ENCODE data around the gene FOXP1.

DNA sequence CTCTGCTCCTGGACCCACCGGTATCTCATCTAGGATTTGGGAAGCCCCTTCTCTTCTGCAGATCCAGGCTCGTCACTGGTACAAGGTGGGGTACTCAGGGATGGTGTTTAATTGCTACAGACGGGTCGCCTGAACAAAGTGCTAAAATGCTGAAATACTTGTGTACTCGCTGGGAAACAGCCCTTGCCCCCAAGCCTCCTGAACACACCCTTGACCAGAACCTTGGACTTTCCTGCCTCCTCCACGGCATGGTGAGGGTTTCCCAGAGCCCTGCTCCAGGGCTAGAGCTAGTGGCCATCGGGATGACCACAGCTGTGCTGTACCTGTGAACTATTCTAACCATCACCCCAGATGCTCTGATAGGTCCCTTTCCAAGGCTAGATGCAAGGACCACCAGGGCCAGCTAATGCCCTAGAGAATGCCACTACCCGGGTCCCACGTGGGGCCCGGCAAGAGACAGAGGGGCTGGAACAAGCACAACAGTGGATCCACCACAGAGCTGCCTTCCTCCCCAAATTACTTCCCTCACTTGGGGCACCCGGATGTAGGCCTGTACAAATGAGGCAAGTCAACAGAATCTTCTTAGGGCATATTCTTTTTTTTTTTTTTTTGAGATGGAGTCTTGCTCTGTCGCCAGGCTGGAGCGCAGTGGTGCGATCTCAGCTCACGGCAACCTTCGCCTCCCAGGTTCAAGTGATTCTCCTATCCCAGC is 267.3 kb downstream of the FOXP1 start:
- TF ChIP-seq, protein P1, sequence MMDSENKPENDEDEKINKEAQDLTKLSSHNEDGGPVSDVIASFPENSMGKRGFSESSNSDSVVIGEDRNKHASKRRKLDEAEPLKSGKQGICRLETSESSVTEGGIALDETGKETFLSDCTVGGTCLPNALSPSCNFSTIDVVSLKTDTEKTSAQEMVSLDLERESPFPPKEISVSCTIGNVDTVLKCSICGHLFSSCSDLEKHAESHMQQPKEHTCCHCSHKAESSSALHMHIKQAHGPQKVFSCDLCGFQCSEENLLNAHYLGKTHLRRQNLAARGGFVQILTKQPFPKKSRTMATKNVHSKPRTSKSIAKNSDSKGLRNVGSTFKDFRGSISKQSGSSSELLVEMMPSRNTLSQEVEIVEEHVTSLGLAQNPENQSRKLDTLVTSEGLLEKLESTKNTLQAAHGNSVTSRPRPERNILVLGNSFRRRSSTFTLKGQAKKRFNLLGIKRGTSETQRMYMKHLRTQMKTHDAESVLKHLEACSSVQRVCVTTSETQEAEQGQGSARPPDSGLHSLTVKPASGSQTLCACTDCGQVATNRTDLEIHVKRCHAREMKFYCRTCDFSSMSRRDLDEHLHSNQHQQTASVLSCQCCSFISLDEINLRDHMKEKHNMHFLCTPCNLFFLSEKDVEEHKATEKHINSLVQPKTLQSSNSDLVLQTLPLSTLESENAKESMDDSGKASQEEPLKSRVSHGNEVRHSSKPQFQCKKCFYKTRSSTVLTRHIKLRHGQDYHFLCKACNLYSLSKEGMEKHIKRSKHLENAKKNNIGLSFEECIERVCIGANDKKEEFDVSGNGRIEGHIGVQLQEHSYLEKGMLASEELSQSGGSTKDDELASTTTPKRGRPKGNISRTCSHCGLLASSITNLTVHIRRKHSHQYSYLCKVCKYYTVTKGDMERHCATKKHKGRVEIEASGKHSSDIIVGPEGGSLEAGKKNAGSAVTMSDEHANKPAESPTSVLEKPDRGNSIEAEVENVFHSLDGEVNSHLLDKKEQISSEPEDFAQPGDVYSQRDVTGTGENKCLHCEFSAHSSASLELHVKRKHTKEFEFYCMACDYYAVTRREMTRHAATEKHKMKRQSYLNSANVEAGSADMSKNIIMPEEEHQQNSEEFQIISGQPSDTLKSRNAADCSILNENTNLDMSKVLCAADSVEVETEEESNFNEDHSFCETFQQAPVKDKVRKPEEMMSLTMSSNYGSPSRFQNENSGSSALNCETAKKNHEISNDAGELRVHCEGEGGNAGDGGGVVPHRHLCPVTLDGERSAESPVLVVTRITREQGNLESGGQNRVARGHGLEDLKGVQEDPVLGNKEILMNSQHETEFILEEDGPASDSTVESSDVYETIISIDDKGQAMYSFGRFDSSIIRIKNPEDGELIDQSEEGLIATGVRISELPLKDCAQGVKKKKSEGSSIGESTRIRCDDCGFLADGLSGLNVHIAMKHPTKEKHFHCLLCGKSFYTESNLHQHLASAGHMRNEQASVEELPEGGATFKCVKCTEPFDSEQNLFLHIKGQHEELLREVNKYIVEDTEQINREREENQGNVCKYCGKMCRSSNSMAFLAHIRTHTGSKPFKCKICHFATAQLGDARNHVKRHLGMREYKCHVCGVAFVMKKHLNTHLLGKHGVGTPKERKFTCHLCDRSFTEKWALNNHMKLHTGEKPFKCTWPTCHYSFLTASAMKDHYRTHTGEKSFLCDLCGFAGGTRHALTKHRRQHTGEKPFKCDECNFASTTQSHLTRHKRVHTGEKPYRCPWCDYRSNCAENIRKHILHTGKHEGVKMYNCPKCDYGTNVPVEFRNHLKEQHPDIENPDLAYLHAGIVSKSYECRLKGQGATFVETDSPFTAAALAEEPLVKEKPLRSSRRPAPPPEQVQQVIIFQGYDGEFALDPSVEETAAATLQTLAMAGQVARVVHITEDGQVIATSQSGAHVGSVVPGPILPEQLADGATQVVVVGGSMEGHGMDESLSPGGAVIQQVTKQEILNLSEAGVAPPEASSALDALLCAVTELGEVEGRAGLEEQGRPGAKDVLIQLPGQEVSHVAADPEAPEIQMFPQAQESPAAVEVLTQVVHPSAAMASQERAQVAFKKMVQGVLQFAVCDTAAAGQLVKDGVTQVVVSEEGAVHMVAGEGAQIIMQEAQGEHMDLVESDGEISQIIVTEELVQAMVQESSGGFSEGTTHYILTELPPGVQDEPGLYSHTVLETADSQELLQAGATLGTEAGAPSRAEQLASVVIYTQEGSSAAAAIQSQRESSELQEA (IDR thresholded peaks at IDR 0.05; ENCODE audit: low read depth): no peak
- TF ChIP-seq NFE2L1 (tag; IDR thresholded peaks at IDR 0.05; ENCODE audit: borderline replicate concordance, low read depth): no peak
